Thyroid gland (tissue), 4 donors: Measurements from ENCODE around the gene MOV10.

ENCODE experiments used
- CTCF ChIP-seq, 6 experiments: fragments of 200-600 bp in 3 of 6; fragments of 450-650 bp in 3 of 6; sonication (generic) in 3 of 6; IDR thresholded peaks; one replicate each; pipeline ENCODE4 v1.5.1; 2016 to 2019; ENCODE audit warnings: antibody characterized with exemption in 6 of 6, mild to moderate bottlenecking in 2 of 6, inconsistent platforms in 1 of 6, moderate library complexity in 1 of 6
- POLR2A ChIP-seq, 2 donors: fragments of 450-650 bp; IDR thresholded peaks; one replicate each; pipeline ENCODE4 v1.6.1; 2017; ENCODE audit warnings: antibody characterized with exemption in 2 of 2, mild to moderate bottlenecking in 2 of 2, moderate library complexity in 1 of 2

GRCh38 chr1:112743174-112744008, 68.9 kb downstream of the MOV10 start:
- no peak for TF ChIP-seq CTCF (IDR thresholded peaks at IDR 0.05)
- no peak for TF ChIP-seq POLR2A (IDR thresholded peaks at IDR 0.05)
